Loucy (cell line): ENCODE data around the gene LAMC3.

ENCODE experiments used
- H2AFZ ChIP-seq: fragments of 200-600 bp; sonication (generic); 2 replicates; pipeline ENCODE4 v1.6.0; 2016; ENCODE audit warnings: antibody characterized with exemption, mild to moderate bottlenecking, low read length, moderate library complexity
- H3F3A ChIP-seq: fragments of 200-600 bp; 2 replicates; pipeline ENCODE4 v1.6.0; 2016; ENCODE audit warnings: antibody characterized with exemption, low read depth, mild to moderate bottlenecking
- H3K27me3 ChIP-seq: fragments of 200-600 bp; sonication (generic); 2 replicates; pipeline ENCODE4 v1.6.1; 2014; ENCODE audit warnings: low read length, mild to moderate bottlenecking; ENCODE audit not compliant: insufficient read depth, poor library complexity, severe bottlenecking
- H3K36me3 ChIP-seq: fragments of 200-600 bp; sonication (generic); 2 replicates; pipeline ENCODE4 v1.6.1; 2016; ENCODE audit warnings: low read length; ENCODE audit not compliant: insufficient read depth
- H3K4me1 ChIP-seq: fragments of 200-600 bp; sonication (generic); 2 replicates; pipeline ENCODE4 v1.5.1; 2014; ENCODE audit warnings: low read length, mild to moderate bottlenecking; ENCODE audit not compliant: insufficient read depth, poor library complexity, severe bottlenecking
- H3K4me2 ChIP-seq: fragments of 200-600 bp; sonication (generic); 2 replicates; pipeline ENCODE4 v1.6.0; 2014; ENCODE audit warnings: antibody characterized with exemption, low read length, low read depth, mild to moderate bottlenecking; ENCODE audit not compliant: poor library complexity, severe bottlenecking
- H3K4me3 ChIP-seq: fragments of 200-600 bp; sonication (generic); 2 replicates; pipeline ENCODE4 v1.5.1; 2014; ENCODE audit warnings: low read length, mild to moderate bottlenecking, mixed read lengths; ENCODE audit not compliant: poor library complexity, severe bottlenecking
- H3K79me2 ChIP-seq: fragments of 200-600 bp; sonication (generic); 2 replicates; pipeline ENCODE4 v1.6.1; 2014; ENCODE audit warnings: low read length; ENCODE audit not compliant: insufficient read depth
- H3K9ac ChIP-seq: fragments of 200-600 bp; sonication (generic); 2 replicates; pipeline ENCODE4 v1.6.0; 2014; ENCODE audit warnings: mild to moderate bottlenecking, low read depth, low read length, moderate library complexity; ENCODE audit not compliant: poor library complexity, severe bottlenecking
- H3K9me2 ChIP-seq: fragments of 200-600 bp; sonication (generic); replicated peaks from 2 replicates; pipeline ENCODE4 v1.6.1; 2016; ENCODE audit warnings: low read depth, low read length, mixed read lengths
- H3K9me3 ChIP-seq: fragments of 200-600 bp; sonication (generic); 2 replicates; pipeline ENCODE4 v1.6.1; 2014; ENCODE audit warnings: mild to moderate bottlenecking, antibody characterized with exemption, low read length, low read depth; ENCODE audit not compliant: insufficient read depth
- H4K20me1 ChIP-seq: fragments of 200-600 bp; sonication (generic); 2 replicates; pipeline ENCODE4 v1.6.0; 2014; ENCODE audit warnings: antibody characterized with exemption, low read length, mild to moderate bottlenecking; ENCODE audit not compliant: insufficient read depth, poor library complexity, severe bottlenecking
- CTCF ChIP-seq: fragments of 200-600 bp; sonication (generic); conservative IDR thresholded peaks from 2 replicates; pipeline ENCODE4 v1.5.1; 2014; ENCODE audit warnings: mild to moderate bottlenecking, antibody characterized with exemption, low read length
- EZH2phosphoT487 ChIP-seq: fragments of 200-600 bp; IDR thresholded peaks from 2 replicates; pipeline ENCODE4 v1.6.1; 2018; ENCODE audit warnings: antibody characterized with exemption, mild to moderate bottlenecking, moderate library complexity, borderline replicate concordance

Gene LAMC3

GRCh38 chr9:131072107-131072870, 63.3 kb downstream of the LAMC3 start:
- H3K36me3 ChIP-seq: no peaks in the 10 kb centered on the region

GRCh38 chr9:131072871-131073237, 63.9 kb downstream of the LAMC3 start:
- H2AFZ ChIP-seq: no peak overlapping the region
- no peaks in the 10 kb centered on the region for H3K9me2 ChIP-seq
- H3K36me3 ChIP-seq: no peaks in the 10 kb centered on the region
- TF ChIP-seq CTCF: no peak
- TF ChIP-seq EZH2phosphoT487: no peak
- H3K27me3 ChIP-seq: no peaks in the 10 kb centered on the region
- no peaks in the 10 kb centered on the region for H3K4me1 ChIP-seq
- H3K79me2 ChIP-seq: no peaks in the 10 kb centered on the region
- H3K4me2 ChIP-seq: no peak overlapping the region
- no peaks in the 10 kb centered on the region for H3F3A ChIP-seq
- H3K9me3 ChIP-seq: no peaks in the 10 kb centered on the region
- H4K20me1 ChIP-seq: no peaks in the 10 kb centered on the region
- H3K4me3 ChIP-seq: no peak overlapping the region
- no peak overlapping the region for H3K9ac ChIP-seq

More at GRCh38 chr9:131072107-131072870, 63.3 kb downstream of the LAMC3 start:
- Histone ChIP-seq H3K9ac (no peak overlapping the region), H3K4me3 (no peak overlapping the region), H3K4me2 (no peak overlapping the region), H3K9me3 (no peaks in the 10 kb centered on the region), H3K79me2 (no peaks in the 10 kb centered on the region), H3F3A (no peaks in the 10 kb centered on the region), H3K27me3 (no peaks in the 10 kb centered on the region), H4K20me1 (no peaks in the 10 kb centered on the region), H3K4me1 (no peaks in the 10 kb centered on the region), H2AFZ (no peak overlapping the region), H3K9me2 (no peaks in the 10 kb centered on the region)
- TF ChIP-seq EZH2phosphoT487 (no peak), CTCF (no peak)

GRCh38 chr9:131076347-131077195, 67.6 kb downstream of the LAMC3 start:
- H3K36me3 ChIP-seq: no peaks in the 10 kb centered on the region
- H3K9me2 ChIP-seq: no peaks in the 10 kb centered on the region
- TF ChIP-seq CTCF: no peak
- TF ChIP-seq EZH2phosphoT487: no peak
- no peak overlapping the region for H2AFZ ChIP-seq
- H3K9me3 ChIP-seq: no peaks in the 10 kb centered on the region
- H3K4me3 ChIP-seq: no peak overlapping the region
- H3K27me3 ChIP-seq: no peaks in the 10 kb centered on the region
- no peak overlapping the region for H3K4me2 ChIP-seq
- no peak overlapping the region for H3K9ac ChIP-seq
- H4K20me1 ChIP-seq: no peaks in the 10 kb centered on the region
- H3F3A ChIP-seq: no peaks in the 10 kb centered on the region
- no peaks in the 10 kb centered on the region for H3K4me1 ChIP-seq
- H3K79me2 ChIP-seq: no peaks in the 10 kb centered on the region
